Measurements from ENCODE around the gene PIGB. TPM values are rescaled to one million over a fixed set of nuclear protein-coding genes. Genes with fewer than 3 reads are reported as not detected.

PIGB gene
- polyA plus RNA-seq, 1 donor (not counting 4 experiments of a cell fraction or from before 2014, with no cell fraction given): 29.1 TPM

DNA sequence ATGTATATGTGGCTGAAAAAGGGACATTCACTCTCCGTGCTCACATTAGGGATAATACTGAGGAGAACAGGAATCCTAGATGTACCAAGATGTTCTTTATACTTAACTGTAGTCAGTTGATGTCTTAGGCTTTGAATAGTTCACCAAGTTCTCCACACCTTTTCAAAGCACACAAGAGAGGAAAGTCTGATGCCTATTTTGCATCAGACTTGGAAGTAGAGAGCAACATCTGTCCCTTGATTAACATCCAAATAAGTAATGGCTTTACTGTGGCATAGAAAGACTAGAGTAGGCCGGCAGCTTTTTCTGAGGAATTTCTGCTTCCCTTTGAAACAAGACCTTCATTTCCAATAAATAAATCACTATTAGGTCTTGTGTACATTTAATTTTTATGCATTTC, 34.0 kb downstream of the PIGB start:
- Histone ChIP-seq H3K27ac (ENCODE audit: control insufficient read depth, insufficient read depth, low read length) (no peak overlapping the region), H3K27me3 (ENCODE audit: control insufficient read depth, extremely low read depth, insufficient read depth, low read length) (no peaks in the 10 kb centered on the region), H3K9me1 (ENCODE audit: control insufficient read depth, extremely low read depth, insufficient read depth, low read length) (no peaks in the 10 kb centered on the region), H3K9ac (ENCODE audit: control insufficient read depth, extremely low read depth, insufficient read depth, low read length) (no peak overlapping the region), H3K4me1 (ENCODE audit: control insufficient read depth, extremely low read depth, insufficient read depth, low read length) (no peaks in the 10 kb centered on the region), H3K9me3 (ENCODE audit: control insufficient read depth, low read depth, low read length) (no peaks in the 10 kb centered on the region), H2AFZ (ENCODE audit: control insufficient read depth, low read length) (no peak overlapping the region), H3K4me3 (ENCODE audit: control insufficient read depth in 2 of 3, extremely low read depth in 1 of 3, insufficient read depth in 2 of 3, low read depth in 1 of 3, low read length in 3 of 3) (no peak overlapping the region), H4K20me1 (ENCODE audit: control insufficient read depth, extremely low read depth, insufficient read depth, low read length) (no peaks in the 10 kb centered on the region), H3K79me2 (ENCODE audit: control insufficient read depth, insufficient read depth, low read length) (no peaks in the 10 kb centered on the region), H3K36me3 (ENCODE audit: control insufficient read depth in 2 of 2, extremely low read depth in 1 of 2, insufficient read depth in 2 of 2, low read length in 2 of 2) (peaks cover 0 to 3% of the 10 kb centered on the region in 2 experiments), H3K4me2 (ENCODE audit: control insufficient read depth, extremely low read depth, insufficient read depth, low read depth, low read length) (no peak overlapping the region)
- TF ChIP-seq, protein P1, sequence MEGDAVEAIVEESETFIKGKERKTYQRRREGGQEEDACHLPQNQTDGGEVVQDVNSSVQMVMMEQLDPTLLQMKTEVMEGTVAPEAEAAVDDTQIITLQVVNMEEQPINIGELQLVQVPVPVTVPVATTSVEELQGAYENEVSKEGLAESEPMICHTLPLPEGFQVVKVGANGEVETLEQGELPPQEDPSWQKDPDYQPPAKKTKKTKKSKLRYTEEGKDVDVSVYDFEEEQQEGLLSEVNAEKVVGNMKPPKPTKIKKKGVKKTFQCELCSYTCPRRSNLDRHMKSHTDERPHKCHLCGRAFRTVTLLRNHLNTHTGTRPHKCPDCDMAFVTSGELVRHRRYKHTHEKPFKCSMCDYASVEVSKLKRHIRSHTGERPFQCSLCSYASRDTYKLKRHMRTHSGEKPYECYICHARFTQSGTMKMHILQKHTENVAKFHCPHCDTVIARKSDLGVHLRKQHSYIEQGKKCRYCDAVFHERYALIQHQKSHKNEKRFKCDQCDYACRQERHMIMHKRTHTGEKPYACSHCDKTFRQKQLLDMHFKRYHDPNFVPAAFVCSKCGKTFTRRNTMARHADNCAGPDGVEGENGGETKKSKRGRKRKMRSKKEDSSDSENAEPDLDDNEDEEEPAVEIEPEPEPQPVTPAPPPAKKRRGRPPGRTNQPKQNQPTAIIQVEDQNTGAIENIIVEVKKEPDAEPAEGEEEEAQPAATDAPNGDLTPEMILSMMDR (optimal IDR thresholded peaks at IDR 0.05 in 1 of 3, IDR thresholded peaks at IDR 0.05 in 1 of 3, conservative IDR thresholded peaks at IDR 0.05 in 1 of 3; ENCODE audit: extremely low read depth in 1 of 3, insufficient read depth in 2 of 3, low read length in 3 of 3): no peak
- TF ChIP-seq EZH2 (IDR thresholded peaks at IDR 0.05; ENCODE audit: low read length): no peak
- FAIRE-seq (no peak), DNase-seq (ENCODE audit: low read depth, low spot score) (no peak)
- dilution Hi-C loops (cut with MboI; ENCODE audit: extremely low pct_ligation_motif_present, low sequenced_read_pairs): no loop called here

DNA sequence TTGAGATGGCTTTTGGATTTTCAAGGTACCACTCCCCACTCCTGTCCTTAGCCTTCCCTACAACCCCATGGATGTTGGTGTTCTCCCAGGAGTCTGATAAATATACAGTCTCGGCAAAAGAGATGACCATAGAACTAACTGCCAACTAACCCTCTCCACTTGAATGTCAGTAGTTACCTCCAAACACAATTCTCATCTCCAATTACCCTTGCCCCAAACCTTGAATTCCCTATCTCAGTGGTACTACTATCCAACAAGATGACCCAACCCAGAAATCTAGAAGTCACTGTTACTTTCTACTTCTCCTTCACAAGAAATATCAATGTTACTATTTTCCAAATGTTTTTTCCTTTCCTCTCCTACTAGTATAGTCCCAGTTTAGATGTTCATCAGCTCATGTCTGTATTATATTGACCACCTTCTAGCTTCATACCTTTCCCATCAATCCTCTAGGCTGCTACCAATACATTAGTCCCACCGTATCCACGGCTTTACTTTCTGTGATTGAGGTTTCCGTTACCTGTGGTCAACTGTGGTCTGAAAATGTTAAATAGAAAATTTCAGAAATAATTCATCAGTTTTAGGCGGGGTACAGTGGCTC, 38.1 kb downstream of the PIGB start:
- Histone ChIP-seq H3K9me3 (ENCODE audit: control insufficient read depth, low read depth, low read length) (no peaks in the 10 kb centered on the region), H2AFZ (ENCODE audit: control insufficient read depth, low read length) (no peak overlapping the region), H3K27ac (ENCODE audit: control insufficient read depth, insufficient read depth, low read length) (no peak overlapping the region), H3K9me1 (ENCODE audit: control insufficient read depth, extremely low read depth, insufficient read depth, low read length) (no peaks in the 10 kb centered on the region), H3K4me3 (ENCODE audit: control insufficient read depth in 2 of 3, extremely low read depth in 1 of 3, insufficient read depth in 2 of 3, low read depth in 1 of 3, low read length in 3 of 3) (no peak overlapping the region), H3K4me1 (ENCODE audit: control insufficient read depth, extremely low read depth, insufficient read depth, low read length) (no peaks in the 10 kb centered on the region), H4K20me1 (ENCODE audit: control insufficient read depth, extremely low read depth, insufficient read depth, low read length) (no peaks in the 10 kb centered on the region), H3K9ac (ENCODE audit: control insufficient read depth, extremely low read depth, insufficient read depth, low read length) (no peak overlapping the region), H3K4me2 (ENCODE audit: control insufficient read depth, extremely low read depth, insufficient read depth, low read depth, low read length) (no peak overlapping the region), H3K79me2 (ENCODE audit: control insufficient read depth, insufficient read depth, low read length) (no peaks in the 10 kb centered on the region), H3K36me3 (ENCODE audit: control insufficient read depth in 2 of 2, extremely low read depth in 1 of 2, insufficient read depth in 2 of 2, low read length in 2 of 2) (peaks cover 0 to 3% of the 10 kb centered on the region in 2 experiments), H3K27me3 (ENCODE audit: control insufficient read depth, extremely low read depth, insufficient read depth, low read length) (no peaks in the 10 kb centered on the region)
- FAIRE-seq (no peak), DNase-seq (ENCODE audit: low read depth, low spot score) (no peak)
- dilution Hi-C loops (cut with MboI; ENCODE audit: extremely low pct_ligation_motif_present, low sequenced_read_pairs): no loop called here
- TF ChIP-seq, protein P1 (optimal IDR thresholded peaks at IDR 0.05 in 1 of 3, IDR thresholded peaks at IDR 0.05 in 1 of 3, conservative IDR thresholded peaks at IDR 0.05 in 1 of 3; ENCODE audit: extremely low read depth in 1 of 3, insufficient read depth in 2 of 3, low read length in 3 of 3): no peak
- no peak for TF ChIP-seq EZH2 (IDR thresholded peaks at IDR 0.05; ENCODE audit: low read length)
